ENCODE results near the gene MRAS. TPM values are rescaled to one million over a fixed set of nuclear protein-coding genes. Genes with fewer than 3 reads are reported as not detected.

The MRAS gene
- total and polyA plus RNA-seq, 8 donors: 2.3 to 12.6 (median 4.7) TPM

GRCh38 chr3:138359148-138359918, 11.0 kb downstream of the MRAS start:
- ATAC-seq (no peak), FAIRE-seq (no peak), DNase-seq (no peak)
- Histone ChIP-seq H3K27ac (no peak overlapping the region), H3K36me3 (no peaks in the 10 kb centered on the region), H3K4me1 (no peaks in the 10 kb centered on the region), H3K27me3 (no peaks in the 10 kb centered on the region), H3K4me3 (no peak overlapping the region), H3K9me3 (no peaks in the 10 kb centered on the region)
- TF ChIP-seq CTCF (IDR thresholded peaks at IDR 0.05): no peak
- intact Hi-C loops (cut with DNase I): no loop called here
- WGBS, 2 donors: 76 to 81% methylated on average over 7 of the region's 7 CpGs

- Histone ChIP-seq H3K36me3 (no peaks in the 10 kb centered on the region), H3K4me3 (no peak overlapping the region), H3K27me3 (no peaks in the 10 kb centered on the region), H3K9me3 (no peaks in the 10 kb centered on the region), H3K27ac (no peak overlapping the region), H3K4me1 (no peaks in the 10 kb centered on the region)
- DNase-seq: no peak
- peak in 1 of 4 donors; percentile 17 for ATAC-seq
- TF ChIP-seq CTCF (IDR thresholded peaks at IDR 0.05): no peak
- intact Hi-C loops (cut with DNase I): no loop called here
- no peak for FAIRE-seq
- WGBS, 2 donors: 81 to 82% methylated on average over 15 of the region's 15 CpGs
These were observed 11.8 kb downstream of the MRAS start for GRCh38 chr3:138359919-138360868.

GRCh38 chr3:138360869-138361525, 12.6 kb downstream of the MRAS start:
- no peak overlapping the region for H3K4me3 ChIP-seq
- peak overlapping the region in 1 of 4 donors; percentile 12 for H3K27ac ChIP-seq
- TF ChIP-seq CTCF (IDR thresholded peaks at IDR 0.05): no peak
- H3K4me1 ChIP-seq: no peaks in the 10 kb centered on the region
- WGBS, 2 donors: 86% methylated on average over 9 of the region's 9 CpGs
- DNase-seq (no peak), FAIRE-seq (no peak), ATAC-seq (no peak)
- H3K36me3 ChIP-seq: no peaks in the 10 kb centered on the region
- no peaks in the 10 kb centered on the region for H3K27me3 ChIP-seq
- intact Hi-C loops (cut with DNase I): no loop called here
- no peaks in the 10 kb centered on the region for H3K9me3 ChIP-seq

GRCh38 chr3:138361561-138361971, 13.2 kb downstream of the MRAS start:
- H3K27ac ChIP-seq: peak overlapping the region in 1 of 4 donors; percentile 12
- H3K27me3 ChIP-seq: no peaks in the 10 kb centered on the region
- H3K36me3 ChIP-seq: no peaks in the 10 kb centered on the region
- intact Hi-C loops (cut with DNase I): no loop called here
- ATAC-seq: peak in 1 of 4 donors; percentile 36
- H3K4me3 ChIP-seq: no peak overlapping the region
- WGBS, 2 donors: 83 to 91% methylated on average over 7 of the region's 7 CpGs
- no peak for TF ChIP-seq CTCF (IDR thresholded peaks at IDR 0.05)
- no peaks in the 10 kb centered on the region for H3K4me1 ChIP-seq
- no peak for DNase-seq
- no peak for FAIRE-seq
- H3K9me3 ChIP-seq: no peaks in the 10 kb centered on the region
